ENCODE results near the gene EGLN1. TPM values are rescaled to one million over a fixed set of nuclear protein-coding genes. Genes with fewer than 3 reads are reported as not detected.

Gene EGLN1
- total RNA-seq, 1 experiment from 2014 or later: 26.7 TPM

- POLR2A ChIA-PET: no interaction called here
- H3K36me3 Mint-ChIP-seq (ENCODE audit: insufficient read depth, unreplicated experiment): no peaks in the 10 kb centered on the region
These were observed 767 bp upstream of the EGLN1 start for GRCh38 chr1:231422798-231423309.

GRCh38 chr1:231421546-231421970 lies 529 bp downstream of the EGLN1 start:
- Histone ChIP-seq H3K36me3 (ENCODE audit: control insufficient read depth, insufficient read depth, low read length) (no peaks in the 10 kb centered on the region), H3K4me1 (peaks cover 32% of the 10 kb centered on the region), H3K9me3 (no peaks in the 10 kb centered on the region), H3K27me3 (replicated peaks; ENCODE audit: control insufficient read depth, insufficient read depth, low read length) (no peaks in the 10 kb centered on the region), H3K4me3 (ENCODE audit: low read depth, low read length) (peak overlapping the region; percentile 51)
- POLR2A ChIA-PET: interaction anchor here (0.6 to 1.4 kb wide), 3 partner anchors 14 to 84 kb away, joined by 3 to 6 read pairs (median 4); partner anchors contain the start of gene EXOC8
- peak; percentile 38 to 65 for DNase-seq
- H3K9me3 Mint-ChIP-seq (ENCODE audit: unreplicated experiment): no peaks in the 10 kb centered on the region
- no peak for TF ChIP-seq CTCF (IDR thresholded peaks at IDR 0.05; ENCODE audit: insufficient read depth in 1 of 2, low read depth in 1 of 2, low read length in 1 of 2, severe bottlenecking in 1 of 2, unreplicated experiment in 1 of 2)
- BruUV-seq (replicated peaks): no TSS peak
- H3K36me3 Mint-ChIP-seq (ENCODE audit: insufficient read depth, unreplicated experiment): no peaks in the 10 kb centered on the region
- intact Hi-C loops (cut with micrococcal nuclease; ENCODE audit: unreplicated experiment): loop anchor here (5.0 kb wide), 1 partner anchor 64 kb away; no protein-coding TSS in a partner anchor
- no peaks in the 10 kb centered on the region for H3K27me3 Mint-ChIP-seq (ENCODE audit: insufficient read depth, unreplicated experiment)
- peaks cover 21% of the 10 kb centered on the region for H3K4me1 Mint-ChIP-seq (ENCODE audit: low read depth, unreplicated experiment)
- CTCF ChIA-PET: no interaction called here
- H3K27ac Mint-ChIP-seq (ENCODE audit: unreplicated experiment): no peak overlapping the region
- peak overlapping the region; percentile 78 for H3K4me3 Mint-ChIP-seq (ENCODE audit: unreplicated experiment)

More at GRCh38 chr1:231422798-231423309, 767 bp upstream of the EGLN1 start:
- intact Hi-C loops (cut with micrococcal nuclease; ENCODE audit: unreplicated experiment): loop anchor here (1.0 to 5.0 kb wide), 4 partner anchors 54 to 167 kb away; partner anchors contain the start of gene TSNAX
- Mint-ChIP-seq H3K9me3 (ENCODE audit: unreplicated experiment) (no peaks in the 10 kb centered on the region), H3K27me3 (ENCODE audit: insufficient read depth, unreplicated experiment) (no peaks in the 10 kb centered on the region), H3K4me1 (ENCODE audit: low read depth, unreplicated experiment) (peaks cover 14% of the 10 kb centered on the region), H3K4me3 (ENCODE audit: unreplicated experiment) (peak overlapping the region; percentile 78), H3K27ac (ENCODE audit: unreplicated experiment) (peak overlapping the region; percentile 93)
- no peaks in the 10 kb centered on the region for H3K9me3 ChIP-seq
- H3K27me3 ChIP-seq (replicated peaks; ENCODE audit: control insufficient read depth, insufficient read depth, low read length): no peaks in the 10 kb centered on the region
- H3K36me3 ChIP-seq (ENCODE audit: control insufficient read depth, insufficient read depth, low read length): no peaks in the 10 kb centered on the region
- TF ChIP-seq CTCF (IDR thresholded peaks at IDR 0.05; ENCODE audit: insufficient read depth in 1 of 2, low read depth in 1 of 2, low read length in 1 of 2, severe bottlenecking in 1 of 2, unreplicated experiment in 1 of 2): no peak
- BruUV-seq (replicated peaks): TSS peak; percentile 70
- CTCF ChIA-PET: no interaction called here
- H3K4me1 ChIP-seq: peaks cover 20% of the 10 kb centered on the region
- DNase-seq: no peak
- H3K4me3 ChIP-seq (ENCODE audit: low read depth, low read length): peak overlapping the region; percentile 51

GRCh38 chr1:231420959-231421545 lies 1.0 kb downstream of the EGLN1 start:
- H3K27ac Mint-ChIP-seq (ENCODE audit: unreplicated experiment): peak overlapping the region; percentile 89
- intact Hi-C loops (cut with micrococcal nuclease; ENCODE audit: unreplicated experiment): loop anchor here (1.0 to 5.0 kb wide), 2 partner anchors 64 to 129 kb away; no protein-coding TSS in a partner anchor
- POLR2A ChIA-PET: interaction anchor here (1.1 to 1.4 kb wide), 2 partner anchors 14 to 84 kb away, joined by 3 to 4 read pairs; partner anchors contain the start of gene EXOC8
- H3K36me3 Mint-ChIP-seq (ENCODE audit: insufficient read depth, unreplicated experiment): no peaks in the 10 kb centered on the region
- peak overlapping the region; percentile 51 for H3K4me3 ChIP-seq (ENCODE audit: low read depth, low read length)
- no peak for TF ChIP-seq CTCF (IDR thresholded peaks at IDR 0.05; ENCODE audit: insufficient read depth in 1 of 2, low read depth in 1 of 2, low read length in 1 of 2, severe bottlenecking in 1 of 2, unreplicated experiment in 1 of 2)
- no peaks in the 10 kb centered on the region for H3K9me3 ChIP-seq
- peak; percentile 48 to 54 for DNase-seq
- CTCF ChIA-PET: interaction anchor here (1.0 kb wide), 1 partner anchor 83 kb away, joined by 3 read pairs; the partner anchor contains the start of gene EXOC8
- no peaks in the 10 kb centered on the region for H3K27me3 Mint-ChIP-seq (ENCODE audit: insufficient read depth, unreplicated experiment)
- no peaks in the 10 kb centered on the region for H3K36me3 ChIP-seq (ENCODE audit: control insufficient read depth, insufficient read depth, low read length)
- H3K4me3 Mint-ChIP-seq (ENCODE audit: unreplicated experiment): peak overlapping the region; percentile 78
- H3K27me3 ChIP-seq (replicated peaks; ENCODE audit: control insufficient read depth, insufficient read depth, low read length): no peaks in the 10 kb centered on the region
- H3K4me1 ChIP-seq: peaks cover 32% of the 10 kb centered on the region
- no peaks in the 10 kb centered on the region for H3K9me3 Mint-ChIP-seq (ENCODE audit: unreplicated experiment)
- peaks cover 21% of the 10 kb centered on the region for H3K4me1 Mint-ChIP-seq (ENCODE audit: low read depth, unreplicated experiment)
- BruUV-seq (replicated peaks): no TSS peak

Measured in Caco-2 (cell line).